Gastroesophageal sphincter (tissue), 4 donors: ENCODE measurements around the gene KIAA1958. TPM values are rescaled to one million over a fixed set of nuclear protein-coding genes. Genes with fewer than 3 reads are reported as not detected.

Source experiments
- ATAC-seq: fragments of 150-250 bp; one replicate; pipeline ENCODE4 v1.9.1; 2016; ENCODE audit warnings: mild to moderate bottlenecking, moderate library complexity
- H3K27ac ChIP-seq, 4 donors: fragments of 200-600 bp; sonication (generic) in 3 of 4; 1 replicate in 3 of 4; 2 replicates in 1 of 4; pipeline ENCODE4 v1.5.1; 2016 to 2019
- H3K27me3 ChIP-seq: fragments of 200-600 bp; sonication (generic); one replicate; pipeline ENCODE4 v1.5.1; 2019
- H3K36me3 ChIP-seq, 2 donors: fragments of 200-600 bp; sonication (generic); one replicate each; pipeline ENCODE4 v1.5.1; 2019; ENCODE audit warnings: control low read depth in 1 of 2
- H3K4me1 ChIP-seq, 3 donors: fragments of 200-600 bp; sonication (generic); 1 replicate in 2 of 3; 2 replicates in 1 of 3; pipeline ENCODE4 v1.5.1; 2016 to 2019; ENCODE audit warnings: control low read depth in 2 of 3
- H3K4me3 ChIP-seq, 2 donors: fragments of 200-600 bp; sonication (generic); one replicate each; pipeline ENCODE4 v1.5.1; 2019; ENCODE audit warnings: mild to moderate bottlenecking in 1 of 2, moderate library complexity in 1 of 2
- H3K9me3 ChIP-seq, 3 donors: fragments of 200-600 bp; sonication (generic); one replicate each; pipeline ENCODE4 v1.5.1; 2017 to 2019; ENCODE audit warnings: control low read depth in 2 of 3
- EP300 ChIP-seq: sonication (generic); formaldehyde crosslinking; IDR thresholded peaks from one replicate; pipeline ENCODE4 v1.6.1; 2017; ENCODE audit warnings: antibody characterized with exemption, mild to moderate bottlenecking
- POLR2A ChIP-seq, 2 donors: fragments of 450-650 bp; IDR thresholded peaks; one replicate each; pipeline ENCODE4 v1.6.1; 2017; ENCODE audit warnings: antibody characterized with exemption in 2 of 2, mild to moderate bottlenecking in 2 of 2, moderate library complexity in 1 of 2
- POLR2AphosphoS5 ChIP-seq: sonication (generic); formaldehyde crosslinking; IDR thresholded peaks from one replicate; pipeline ENCODE4 v1.6.1; 2017; ENCODE audit warnings: antibody characterized with exemption
- WGBS, 2 donors: methylation state at CpG; one replicate each; pipeline ENCODE4 v1.1.5; 2018; ENCODE audit warnings: low coverage in 1 of 2; 5-methylcytosine and 5-hydroxymethylcytosine counted together
- total RNA-seq, 4 donors: library from RNA; depleted of rRNA; stranded (reverse); fragments of >200 nt; gene quantifications; one replicate each; pipeline ENCODE4 v1.1.0, GENCODE V29; 2016
- TF ChIP-seq, protein P1 (sequence below), 4 experiments: fragments of 200-600 bp in 2 of 4; fragments of 450-650 bp in 2 of 4; sonication (generic) in 1 of 4; IDR thresholded peaks; one replicate each; pipeline ENCODE4 v1.5.1; 2017 to 2019; ENCODE audit warnings: antibody characterized with exemption in 4 of 4, mild to moderate bottlenecking in 2 of 4, moderate library complexity in 2 of 4

Gene KIAA1958
- total RNA-seq, 4 donors from 2014 or later = 3.5 to 8.4 (median 3.9) TPM

DNA sequence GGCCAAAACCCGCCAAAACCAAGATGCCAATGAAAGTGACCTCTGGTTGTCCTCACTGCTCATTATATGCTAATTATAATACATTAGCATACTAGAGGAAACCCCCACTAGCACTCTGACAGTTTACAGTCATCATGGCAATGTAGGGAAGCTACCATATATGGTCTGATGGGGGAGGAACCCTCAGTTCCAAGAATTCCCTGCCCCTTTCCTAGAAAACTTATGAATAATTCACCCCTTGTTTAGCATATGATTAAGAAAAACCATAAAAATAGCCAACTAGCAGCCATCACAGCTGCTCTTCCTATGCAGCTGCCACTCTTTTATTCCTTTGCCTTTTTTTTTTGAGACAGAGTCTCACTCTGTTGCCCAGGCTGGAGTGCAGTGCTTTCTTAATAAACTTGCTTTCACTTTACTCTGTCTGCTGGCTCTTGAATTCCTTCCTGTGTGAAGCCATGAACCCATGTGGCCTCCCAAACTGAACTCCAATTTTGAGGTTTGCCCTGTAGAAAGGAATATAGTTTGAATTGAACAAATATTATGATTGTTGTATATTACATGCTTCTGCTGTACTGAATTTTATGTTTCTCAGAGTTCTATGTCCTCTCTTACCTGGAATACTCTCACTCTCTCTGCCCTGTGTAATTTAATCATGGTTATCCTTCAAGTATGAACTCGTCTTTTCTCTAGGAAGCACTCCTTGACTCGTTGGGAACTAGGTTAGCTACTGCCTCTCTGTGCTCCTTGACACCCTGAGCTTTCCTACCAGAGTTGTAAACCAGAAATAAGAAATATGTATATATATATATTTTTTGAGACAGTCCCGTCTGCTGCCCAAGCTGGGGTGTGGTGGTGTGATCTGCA, 59.8 kb downstream of the KIAA1958 start:
- no peak overlapping the region for H3K4me3 ChIP-seq
- H3K27ac ChIP-seq = no peak overlapping the region
- no peaks in the 10 kb centered on the region for H3K27me3 ChIP-seq
- TF ChIP-seq, protein P1, sequence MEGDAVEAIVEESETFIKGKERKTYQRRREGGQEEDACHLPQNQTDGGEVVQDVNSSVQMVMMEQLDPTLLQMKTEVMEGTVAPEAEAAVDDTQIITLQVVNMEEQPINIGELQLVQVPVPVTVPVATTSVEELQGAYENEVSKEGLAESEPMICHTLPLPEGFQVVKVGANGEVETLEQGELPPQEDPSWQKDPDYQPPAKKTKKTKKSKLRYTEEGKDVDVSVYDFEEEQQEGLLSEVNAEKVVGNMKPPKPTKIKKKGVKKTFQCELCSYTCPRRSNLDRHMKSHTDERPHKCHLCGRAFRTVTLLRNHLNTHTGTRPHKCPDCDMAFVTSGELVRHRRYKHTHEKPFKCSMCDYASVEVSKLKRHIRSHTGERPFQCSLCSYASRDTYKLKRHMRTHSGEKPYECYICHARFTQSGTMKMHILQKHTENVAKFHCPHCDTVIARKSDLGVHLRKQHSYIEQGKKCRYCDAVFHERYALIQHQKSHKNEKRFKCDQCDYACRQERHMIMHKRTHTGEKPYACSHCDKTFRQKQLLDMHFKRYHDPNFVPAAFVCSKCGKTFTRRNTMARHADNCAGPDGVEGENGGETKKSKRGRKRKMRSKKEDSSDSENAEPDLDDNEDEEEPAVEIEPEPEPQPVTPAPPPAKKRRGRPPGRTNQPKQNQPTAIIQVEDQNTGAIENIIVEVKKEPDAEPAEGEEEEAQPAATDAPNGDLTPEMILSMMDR (IDR thresholded peaks at IDR 0.05) = no peak
- TF ChIP-seq POLR2AphosphoS5 (no peak), EP300 (no peak)
- H3K9me3 ChIP-seq = no peaks in the 10 kb centered on the region
- 38 to 72% methylated on average over 1 to 4 of the region's 4 CpGs for WGBS, 2 donors
- no peaks in the 10 kb centered on the region for H3K4me1 ChIP-seq
- H3K36me3 ChIP-seq = no peaks in the 10 kb centered on the region
- ATAC-seq = no peak

DNA sequence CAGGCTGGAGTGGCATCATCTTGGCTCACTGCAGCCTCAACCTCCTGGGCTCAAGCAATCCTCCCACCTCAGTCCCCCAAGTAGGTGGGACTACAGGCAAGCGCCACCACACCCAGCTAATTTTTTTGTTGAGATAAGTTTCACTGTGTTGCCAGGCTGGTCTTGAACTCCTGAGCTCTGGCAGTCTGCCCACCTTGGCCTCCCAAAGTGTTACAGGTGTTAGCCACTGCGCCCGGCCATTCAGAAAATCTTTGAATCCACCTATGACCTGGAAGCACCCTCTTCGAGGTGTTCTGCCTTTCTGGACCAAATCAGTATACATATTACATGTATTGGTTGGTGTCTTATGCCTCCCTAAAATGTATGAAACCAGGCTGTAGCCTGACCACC, 61.4 kb downstream of the KIAA1958 start:
- 96 to 98% methylated on average over 4 of the region's 4 CpGs for WGBS, 2 donors

DNA sequence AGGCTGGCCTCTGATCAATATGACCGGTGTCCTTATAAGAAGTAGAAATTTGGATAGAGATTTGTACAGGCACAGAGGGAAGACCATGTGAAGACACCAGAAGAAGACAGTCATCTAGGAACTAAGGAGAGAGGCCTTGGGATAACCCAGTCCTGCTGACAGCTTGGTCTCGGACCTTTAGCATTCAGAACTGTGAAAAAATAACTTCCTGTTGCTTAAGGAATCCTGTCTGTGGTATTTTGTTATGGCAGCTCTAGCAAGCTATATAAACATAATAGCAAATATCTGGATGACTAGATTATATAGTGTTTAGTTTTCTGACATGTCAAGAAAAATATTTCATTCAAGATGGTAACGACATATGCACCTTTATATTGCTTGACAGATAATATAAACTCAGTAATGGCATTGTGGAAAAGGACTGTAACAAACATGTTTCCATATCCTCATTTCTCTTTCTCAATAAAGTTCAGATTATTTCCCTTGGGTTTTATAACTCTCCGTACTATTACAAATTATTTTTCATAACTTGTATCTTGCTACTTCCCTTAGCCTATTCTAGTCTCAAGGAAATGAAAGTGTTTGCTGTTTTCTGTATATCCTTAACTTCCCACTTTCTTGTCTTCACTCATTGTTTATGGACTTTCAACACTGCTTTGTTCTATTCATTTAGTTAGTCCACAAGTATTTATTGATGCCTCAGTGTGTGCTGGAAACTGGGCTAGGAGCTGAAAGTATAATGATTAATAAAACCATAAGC, 62.4 kb downstream of the KIAA1958 start:
- no peak for TF ChIP-seq EP300
- TF ChIP-seq POLR2A (IDR thresholded peaks at IDR 0.05) = no peak
- TF ChIP-seq, protein P1 (IDR thresholded peaks at IDR 0.05) = no peak
- no peak for TF ChIP-seq POLR2AphosphoS5
- H3K4me3 ChIP-seq = no peak overlapping the region
- no peaks in the 10 kb centered on the region for H3K27me3 ChIP-seq
- no peak for ATAC-seq
- 44 to 48% methylated on average over 3 to 4 of the region's 4 CpGs for WGBS, 2 donors
- H3K36me3 ChIP-seq = no peaks in the 10 kb centered on the region
- no peak overlapping the region for H3K27ac ChIP-seq
- no peaks in the 10 kb centered on the region for H3K9me3 ChIP-seq
- H3K4me1 ChIP-seq = no peaks in the 10 kb centered on the region

More for the DNA sequence above, 61.4 kb downstream of the KIAA1958 start:
- H3K9me3 ChIP-seq = no peaks in the 10 kb centered on the region
- ATAC-seq = no peak
- H3K27ac ChIP-seq = no peak overlapping the region
- no peak overlapping the region for H3K4me3 ChIP-seq
- H3K27me3 ChIP-seq = no peaks in the 10 kb centered on the region
- no peaks in the 10 kb centered on the region for H3K36me3 ChIP-seq
- TF ChIP-seq POLR2AphosphoS5 = no peak
- TF ChIP-seq EP300 = no peak
- TF ChIP-seq, protein P1 (IDR thresholded peaks at IDR 0.05) = no peak
- TF ChIP-seq POLR2A (IDR thresholded peaks at IDR 0.05) = no peak
- no peaks in the 10 kb centered on the region for H3K4me1 ChIP-seq

DNA sequence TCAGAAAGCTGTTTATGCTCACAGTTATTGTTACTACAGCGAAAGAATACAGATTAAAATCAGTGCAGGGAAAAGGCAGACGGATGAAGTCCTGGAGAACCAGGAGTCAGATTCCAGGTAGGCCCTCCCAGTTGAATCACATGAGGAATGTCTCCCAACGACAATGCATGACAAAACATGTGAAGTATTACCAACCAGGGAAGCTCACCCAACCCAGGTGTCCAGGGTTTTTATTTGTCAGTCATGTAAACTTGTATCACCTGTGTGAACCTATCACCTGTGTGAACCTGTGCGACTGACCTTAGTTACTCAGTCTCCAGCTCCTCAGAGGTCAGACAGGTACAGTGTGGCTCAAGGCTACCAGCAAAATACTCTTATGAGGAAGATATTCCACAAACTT, 63.9 kb downstream of the KIAA1958 start:
- TF ChIP-seq POLR2A (IDR thresholded peaks at IDR 0.05) (no peak), POLR2AphosphoS5 (no peak), EP300 (no peak)
- TF ChIP-seq, protein P1 (IDR thresholded peaks at IDR 0.05) = no peak
- no peaks in the 10 kb centered on the region for H3K27me3 ChIP-seq
- WGBS, 2 donors = 93 to 98% methylated on average over 4 of the region's 4 CpGs

More for the DNA sequence above, 63.9 kb downstream of the KIAA1958 start:
- H3K27ac ChIP-seq = no peak overlapping the region
- no peak for ATAC-seq
- H3K36me3 ChIP-seq = no peaks in the 10 kb centered on the region
- H3K4me1 ChIP-seq = no peaks in the 10 kb centered on the region
- H3K9me3 ChIP-seq = no peaks in the 10 kb centered on the region
- no peak overlapping the region for H3K4me3 ChIP-seq
